MCF 10A (cell line): Measurements from ENCODE around the gene DDN. TPM values are rescaled to one million over a fixed set of nuclear protein-coding genes. Genes with fewer than 3 reads are reported as not detected.
A peak's percentile ranks its signal among the peaks of the same experiment; 100 is the strongest.

Source experiments
- Bru-seq: library from RNA; stranded (reverse); fragments of 400-500 nt; gene quantifications from one replicate; lab custom pipeline; 2021; lab: Mats Ljungman, UMichigan
- BruChase-seq, 2 experiments: library from RNA; stranded (reverse); fragments of 400-500 nt; gene quantifications; one replicate each; lab custom pipeline; 2021; lab: Mats Ljungman, UMichigan
- BruUV-seq: library from RNA; stranded (reverse); fragments of 400-500 nt; replicated peaks from 2 replicates; lab custom pipeline; 2021; lab: Mats Ljungman, UMichigan
- CTCF ChIA-PET: fragments of 300-600 bp; sonication (Branson Sonifier 250); formaldehyde crosslinking; extraction: SDS; loops from one replicate; lab custom pipeline; 2021; ENCODE audit warnings: antibody characterized with exemption, inconsistent platforms; lab: Yijun Ruan, JAX
- POLR2A ChIA-PET: fragments of 300-600, 350-650 bp; sonication (Branson Sonifier 250); formaldehyde crosslinking; extraction: SDS; loops from one replicate; lab custom pipeline; 2020; ENCODE audit warnings: antibody characterized with exemption, inconsistent platforms; lab: Yijun Ruan, JAX
- DNase-seq: peaks from one replicate; pipeline ENCODE4 v3.0.0-alpha.2; 2018; ENCODE audit not compliant: unreplicated experiment
- H3K27ac Mint-ChIP-seq: one replicate; pipeline ENCODE4 v1.8.0; 2022; ENCODE audit warnings: mild to moderate bottlenecking, low read depth, mixed read lengths; ENCODE audit not compliant: unreplicated experiment
- H3K27me3 Mint-ChIP-seq: one replicate; pipeline ENCODE4 v1.8.0; 2022; ENCODE audit warnings: mixed read lengths; ENCODE audit not compliant: insufficient read depth, unreplicated experiment
- H3K36me3 Mint-ChIP-seq: one replicate; pipeline ENCODE4 v1.8.0; 2022; ENCODE audit warnings: mild to moderate bottlenecking, moderate library complexity, mixed read lengths; ENCODE audit not compliant: insufficient read depth, unreplicated experiment
- H3K4me1 Mint-ChIP-seq: one replicate; pipeline ENCODE4 v1.8.0; 2022; ENCODE audit warnings: mixed read lengths; ENCODE audit not compliant: insufficient read depth, unreplicated experiment
- H3K4me3 Mint-ChIP-seq: one replicate; pipeline ENCODE4 v1.8.0; 2022; ENCODE audit warnings: mild to moderate bottlenecking, moderate library complexity, mixed read lengths; ENCODE audit not compliant: unreplicated experiment
- H3K9me3 Mint-ChIP-seq: one replicate; pipeline ENCODE4 v1.8.0; 2022; ENCODE audit warnings: mixed read lengths; ENCODE audit not compliant: unreplicated experiment
- intact Hi-C: fragments of 100-400 bp; cut with micrococcal nuclease; formaldehyde crosslinking; loops from 2 replicates; pipeline ENCODE4 v1.14.1; 2022
- long read RNA-seq: library from polyadenylated mRNA; stranded (forward); transcript quantifications from one replicate; pipeline ENCODE4 v2.0.0, GENCODE V29; 2022
- total RNA-seq: library from RNA; stranded (reverse); gene quantifications from 2 replicates; pipeline ENCODE4 v1.2.3, GENCODE V29; 2022
- TF ChIP-seq, protein P1 (sequence below): fragments of 200-600 bp; IDR thresholded peaks from one replicate; pipeline ENCODE4 v1.8.0; 2022; ENCODE audit warnings: antibody characterized with exemption, mild to moderate bottlenecking; ENCODE audit not compliant: unreplicated experiment

The DDN gene
- 0.28 and 0.47 TPM in 2 replicates for total RNA-seq
- percentile 39 among the genes with signal in this experiment for Bru-seq, nascent RNA
- percentile 57 among the genes with signal in this experiment for BruChase-seq, experiment 1, labeled RNA remaining after a 6-hour chase
- BruChase-seq, experiment 2, labeled RNA remaining after a 2-hour chase, result percentile 45 among the genes with signal in this experiment
- long read RNA-seq, result 0 reads

DNA sequence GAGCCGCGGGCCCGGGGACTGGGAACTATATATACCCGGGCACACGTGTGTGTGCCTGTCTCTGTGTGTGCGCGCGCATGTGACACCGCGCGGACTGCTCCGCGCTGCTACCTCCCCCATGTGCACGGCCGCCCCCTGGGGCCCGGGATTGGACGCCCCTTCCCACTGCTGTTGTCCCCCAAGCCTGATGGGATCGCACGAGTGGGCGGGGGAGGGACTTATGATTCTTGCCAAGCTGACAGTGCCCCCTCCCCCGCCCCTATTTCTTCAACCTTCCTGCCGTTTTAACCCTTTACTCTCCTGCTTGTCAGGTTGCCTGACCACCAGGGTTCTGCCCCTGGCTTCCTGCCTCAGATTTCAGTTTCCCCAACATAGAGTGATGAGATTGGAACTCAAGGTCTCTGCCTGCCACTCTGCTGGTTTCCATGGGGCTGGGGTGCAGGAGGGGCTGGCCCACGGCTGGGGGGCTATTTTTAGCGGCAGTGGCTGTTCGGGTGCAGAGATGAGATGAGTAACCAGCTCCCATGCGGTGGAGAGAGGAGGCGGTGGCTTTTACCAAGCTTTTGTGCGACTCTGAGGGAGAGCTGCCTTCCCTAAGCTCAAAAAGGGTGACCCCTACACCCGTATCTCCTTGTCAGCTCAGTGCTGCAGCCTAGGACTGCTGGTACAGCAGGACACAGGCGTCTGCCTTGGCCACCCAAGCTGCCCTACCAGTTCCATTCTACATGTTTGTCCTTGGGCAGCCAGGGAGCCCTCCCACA is at the start of gene DDN:
DDN (minus strand) TSS at position 5 of the 761 bp plus-strand sequence. CDS start 88 bp downstream, outside the sequence.
- Mint-ChIP-seq H3K36me3 (peaks cover 36% of the 10 kb centered on the region), H3K9me3 (no peaks in the 10 kb centered on the region), H3K4me3 (peak within 1 kb of the TSS; percentile 67), H3K27ac (no peak within 1 kb of the TSS), H3K27me3 (no peaks in the 10 kb centered on the region), H3K4me1 (peaks cover 14% of the 10 kb centered on the region)
- BruUV-seq, result no TSS peak
- CTCF ChIA-PET, result interaction anchor here (1.0 to 1.4 kb wide), 4 partner anchors 11 to 147 kb away, joined by 4 to 7 read pairs (median 4); partner anchors contain the start of gene WNT1
- intact Hi-C loops, result loop anchor here (10.0 kb wide), 1 partner anchor 105 kb away; no protein-coding TSS in a partner anchor
- peak; percentile 32 for DNase-seq
- POLR2A ChIA-PET, result interaction anchor here (1.2 to 1.5 kb wide), 2 partner anchors 16 to 18 kb away, joined by 3 to 4 read pairs; no protein-coding TSS in a partner anchor
- TF ChIP-seq, protein P1, sequence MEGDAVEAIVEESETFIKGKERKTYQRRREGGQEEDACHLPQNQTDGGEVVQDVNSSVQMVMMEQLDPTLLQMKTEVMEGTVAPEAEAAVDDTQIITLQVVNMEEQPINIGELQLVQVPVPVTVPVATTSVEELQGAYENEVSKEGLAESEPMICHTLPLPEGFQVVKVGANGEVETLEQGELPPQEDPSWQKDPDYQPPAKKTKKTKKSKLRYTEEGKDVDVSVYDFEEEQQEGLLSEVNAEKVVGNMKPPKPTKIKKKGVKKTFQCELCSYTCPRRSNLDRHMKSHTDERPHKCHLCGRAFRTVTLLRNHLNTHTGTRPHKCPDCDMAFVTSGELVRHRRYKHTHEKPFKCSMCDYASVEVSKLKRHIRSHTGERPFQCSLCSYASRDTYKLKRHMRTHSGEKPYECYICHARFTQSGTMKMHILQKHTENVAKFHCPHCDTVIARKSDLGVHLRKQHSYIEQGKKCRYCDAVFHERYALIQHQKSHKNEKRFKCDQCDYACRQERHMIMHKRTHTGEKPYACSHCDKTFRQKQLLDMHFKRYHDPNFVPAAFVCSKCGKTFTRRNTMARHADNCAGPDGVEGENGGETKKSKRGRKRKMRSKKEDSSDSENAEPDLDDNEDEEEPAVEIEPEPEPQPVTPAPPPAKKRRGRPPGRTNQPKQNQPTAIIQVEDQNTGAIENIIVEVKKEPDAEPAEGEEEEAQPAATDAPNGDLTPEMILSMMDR, result no peak

- no peak overlapping the region for H3K4me3 Mint-ChIP-seq
- no peak for DNase-seq
- H3K27me3 Mint-ChIP-seq, result no peaks in the 10 kb centered on the region
- peaks cover 90% of the 10 kb centered on the region for H3K36me3 Mint-ChIP-seq
- H3K4me1 Mint-ChIP-seq, result peaks cover 8% of the 10 kb centered on the region
- H3K27ac Mint-ChIP-seq, result no peak overlapping the region
- no peaks in the 10 kb centered on the region for H3K9me3 Mint-ChIP-seq
- POLR2A ChIA-PET, result interaction anchor here (0.5 to 1.4 kb wide), 3 partner anchors 10 to 1153 kb away, joined by 4 to 9 read pairs (median 4); no protein-coding TSS in a partner anchor
- intact Hi-C loops, result no loop called here
- BruUV-seq, result no TSS peak
- TF ChIP-seq, protein P1, result no peak
- CTCF ChIA-PET, result interaction anchor here (0.6 kb wide), 1 partner anchor 8 kb away, joined by 3 read pairs; no protein-coding TSS in a partner anchor
These were observed 49.8 kb upstream of the DDN start for GRCh38 chr12:49048953-49049352.

GRCh38 chr12:49046129-49046895 is 47.1 kb upstream of the DDN start:
- BruUV-seq, result no TSS peak
- H3K36me3 Mint-ChIP-seq, result peaks cover 91% of the 10 kb centered on the region
- intact Hi-C loops, result no loop called here
- CTCF ChIA-PET, result interaction anchor here (1.2 kb wide), 1 partner anchor 9 kb away, joined by 8 read pairs; no protein-coding TSS in a partner anchor
- DNase-seq, result no peak
- H3K27ac Mint-ChIP-seq, result no peak overlapping the region
- no peaks in the 10 kb centered on the region for H3K9me3 Mint-ChIP-seq
- POLR2A ChIA-PET, result interaction anchor here (0.6 to 1.2 kb wide), 4 partner anchors 9 to 28 kb away, joined by 3 to 6 read pairs (median 4); no protein-coding TSS in a partner anchor
- TF ChIP-seq, protein P1, result no peak
- H3K4me1 Mint-ChIP-seq, result peaks cover 8% of the 10 kb centered on the region
- no peaks in the 10 kb centered on the region for H3K27me3 Mint-ChIP-seq
- H3K4me3 Mint-ChIP-seq, result no peak overlapping the region
